Cardiac fibroblast (primary cell): ENCODE measurements around the gene SCNN1G.
"Not testable (repeated sequence)": the region's sequence is repeated elsewhere in the genome, so short reads cannot be mapped to it uniquely, and the experiment has no call there.

Source experiments
- DNase-seq, 2 donors: peaks; one replicate each; pipeline versions ENCODE4 v3.0.0 to v3.0.0-alpha.2; 2010; ENCODE audit warnings: low read depth in 2 of 2
- H3K4me3 ChIP-seq, 2 donors: replicated peaks in 1 of 2; 1 replicate in 1 of 2; 2 replicates in 1 of 2; pipeline ENCODE4 v1.5.1; 2011; ENCODE audit warnings: low read depth in 2 of 2, low read length in 2 of 2, mild to moderate bottlenecking in 2 of 2, moderate library complexity in 1 of 2
- TF ChIP-seq, protein P1 (sequence below): IDR thresholded peaks from one replicate; pipeline ENCODE4 v1.5.1; 2011; ENCODE audit warnings: low read depth, mild to moderate bottlenecking, low read length, inconsistent platforms

The SCNN1G gene

GRCh38 chr16:23240994-23241393, 58.4 kb downstream of the SCNN1G start:
- TF ChIP-seq, protein P1, sequence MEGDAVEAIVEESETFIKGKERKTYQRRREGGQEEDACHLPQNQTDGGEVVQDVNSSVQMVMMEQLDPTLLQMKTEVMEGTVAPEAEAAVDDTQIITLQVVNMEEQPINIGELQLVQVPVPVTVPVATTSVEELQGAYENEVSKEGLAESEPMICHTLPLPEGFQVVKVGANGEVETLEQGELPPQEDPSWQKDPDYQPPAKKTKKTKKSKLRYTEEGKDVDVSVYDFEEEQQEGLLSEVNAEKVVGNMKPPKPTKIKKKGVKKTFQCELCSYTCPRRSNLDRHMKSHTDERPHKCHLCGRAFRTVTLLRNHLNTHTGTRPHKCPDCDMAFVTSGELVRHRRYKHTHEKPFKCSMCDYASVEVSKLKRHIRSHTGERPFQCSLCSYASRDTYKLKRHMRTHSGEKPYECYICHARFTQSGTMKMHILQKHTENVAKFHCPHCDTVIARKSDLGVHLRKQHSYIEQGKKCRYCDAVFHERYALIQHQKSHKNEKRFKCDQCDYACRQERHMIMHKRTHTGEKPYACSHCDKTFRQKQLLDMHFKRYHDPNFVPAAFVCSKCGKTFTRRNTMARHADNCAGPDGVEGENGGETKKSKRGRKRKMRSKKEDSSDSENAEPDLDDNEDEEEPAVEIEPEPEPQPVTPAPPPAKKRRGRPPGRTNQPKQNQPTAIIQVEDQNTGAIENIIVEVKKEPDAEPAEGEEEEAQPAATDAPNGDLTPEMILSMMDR: no peak
- no peak overlapping the region for H3K4me3 ChIP-seq
- no peak for DNase-seq

DNA sequence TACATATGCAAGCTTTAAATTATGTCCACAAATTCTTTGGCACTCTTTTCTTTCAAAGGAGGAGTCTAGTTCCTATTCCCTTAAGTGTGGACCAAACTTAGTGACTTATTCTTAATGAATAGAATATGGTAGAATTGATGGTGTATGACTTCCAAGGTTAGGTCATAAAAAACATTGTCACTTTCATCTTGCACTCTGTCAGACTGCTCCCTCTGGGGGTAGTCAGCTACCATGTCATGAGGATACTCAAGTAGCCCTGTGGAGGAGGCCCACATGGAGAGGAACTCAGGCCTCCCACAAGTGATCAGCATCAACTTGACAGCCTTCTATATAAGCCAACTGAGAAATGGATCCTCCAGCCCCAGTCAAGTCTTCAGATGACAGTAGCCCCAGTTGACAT, 61.6 kb downstream of the SCNN1G start:
- H3K4me3 ChIP-seq: no peak overlapping the region
- DNase-seq: no peak
- TF ChIP-seq, protein P1: no peak

- TF ChIP-seq, protein P1: no peak
- DNase-seq: no peak
- H3K4me3 ChIP-seq: no peak overlapping the region
These were observed 62.7 kb downstream of the SCNN1G start for GRCh38 chr16:23245268-23245667.

DNA sequence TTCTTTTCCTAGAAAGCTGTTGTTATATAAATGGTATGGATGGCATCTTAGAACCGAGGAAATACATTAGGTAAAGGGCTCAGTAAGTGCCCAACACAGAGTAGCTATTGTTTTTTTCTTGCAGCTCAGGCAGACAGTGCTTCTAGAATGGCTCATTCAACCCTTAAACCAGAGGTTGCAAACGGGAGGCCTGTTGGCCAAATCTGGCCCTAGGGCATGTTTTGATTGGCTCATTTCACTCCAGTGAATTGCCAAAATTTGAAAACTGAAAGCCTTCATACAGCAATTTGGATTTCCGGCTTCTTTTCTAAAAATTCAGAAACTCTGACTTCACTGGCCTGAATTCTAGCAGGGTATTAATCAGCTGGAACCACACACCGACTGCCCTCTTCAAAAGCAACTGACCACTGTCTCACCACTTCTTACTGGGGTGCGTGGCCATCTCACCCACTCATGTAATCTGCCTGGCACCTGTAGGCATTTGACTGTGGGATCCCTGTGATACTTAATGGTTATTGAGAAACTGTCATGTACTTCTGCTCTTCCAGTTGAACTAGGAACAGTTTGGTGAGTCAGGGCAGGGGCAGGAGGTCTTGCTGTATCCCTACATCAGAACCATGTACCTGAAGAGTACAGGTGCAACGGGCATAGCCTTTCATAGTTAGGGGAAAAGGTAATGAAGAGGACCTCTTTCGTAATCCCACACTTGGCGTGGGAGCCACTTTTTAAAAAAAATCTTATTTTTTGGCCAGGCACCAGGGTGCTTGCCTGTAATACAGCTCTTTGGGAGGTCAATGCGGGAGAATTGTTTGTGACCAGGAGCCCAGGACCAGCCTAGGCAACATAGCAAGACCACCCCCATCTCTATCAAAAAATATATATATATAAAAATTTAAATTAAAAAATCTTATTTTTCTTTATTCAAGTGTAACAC, 66.0 kb downstream of the SCNN1G start:
- TF ChIP-seq, protein P1: no peak
- peak in 1 of 2 donors; percentile 5 for DNase-seq

DNA sequence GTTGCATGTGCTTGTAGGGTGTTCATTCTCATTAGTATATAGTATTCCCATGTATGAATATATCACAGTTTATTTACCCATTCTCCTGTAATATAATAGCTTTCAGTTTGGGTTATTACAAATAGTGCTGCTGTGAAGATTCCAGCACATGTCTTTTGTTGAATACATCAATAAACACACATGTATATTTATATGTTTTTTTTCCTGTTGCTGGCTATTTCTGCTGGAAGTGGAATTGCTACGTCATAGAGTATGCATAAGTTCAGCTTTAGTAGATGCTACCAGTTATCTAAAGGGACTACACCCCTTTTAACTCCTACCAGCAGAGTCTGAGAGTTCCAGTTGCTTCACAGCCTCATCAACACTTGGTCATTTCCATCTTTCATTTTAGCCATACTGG, 67.3 kb downstream of the SCNN1G start:
- no peak for DNase-seq
- H3K4me3 ChIP-seq: no peak overlapping the region
- TF ChIP-seq, protein P1: no peak

More for the DNA sequence above, 66.0 kb downstream of the SCNN1G start:
- no peak overlapping the region for H3K4me3 ChIP-seq

DNA sequence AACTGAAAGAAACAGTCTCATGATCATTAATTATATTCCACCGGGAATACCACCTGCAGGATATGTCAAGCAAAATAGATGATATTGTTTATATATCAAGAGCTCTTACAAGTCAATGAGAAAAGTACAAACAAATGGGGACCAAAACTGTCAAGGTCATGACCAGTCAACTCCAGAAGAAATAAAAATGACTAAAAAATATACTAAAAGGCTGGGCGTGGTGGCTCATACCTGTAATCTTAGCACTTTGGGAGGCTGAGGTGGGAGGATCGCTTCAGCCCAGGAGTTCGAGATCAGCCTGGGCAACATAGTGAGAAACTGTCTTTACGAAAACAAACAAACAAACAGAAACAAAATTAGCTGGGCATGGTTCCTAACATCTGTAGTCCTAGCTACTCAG, 69.8 kb downstream of the SCNN1G start:
- TF ChIP-seq, protein P1: no peak

DNA sequence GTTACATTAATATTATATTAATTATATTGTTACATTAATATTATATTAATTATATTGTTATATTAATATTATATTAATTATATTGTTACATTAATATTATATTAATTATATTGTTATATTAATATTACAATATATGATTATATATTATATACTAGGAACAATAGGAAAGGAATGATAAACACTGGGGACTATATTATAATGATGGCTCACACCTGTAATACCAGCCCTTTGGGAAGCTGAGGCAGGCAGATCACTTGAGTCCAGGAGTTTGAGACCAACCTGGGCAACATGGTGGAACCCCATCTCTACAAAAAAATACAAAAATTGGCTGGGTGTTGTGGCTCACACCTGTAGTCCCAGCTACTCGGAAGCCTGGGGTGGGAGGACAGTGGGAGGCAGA, 71.1 kb downstream of the SCNN1G start:
- not testable (repeated sequence) for H3K4me3 ChIP-seq, DNase-seq

More for the DNA sequence above, 69.8 kb downstream of the SCNN1G start:
- no peak overlapping the region for H3K4me3 ChIP-seq
- DNase-seq: no peak
